Activated CD8-positive, alpha-beta T cell treated with anti-CD3 and anti-CD28 coated beads for 36 hours (primary cell): ENCODE results near the gene TUBB8. TPM values are rescaled to one million over a fixed set of nuclear protein-coding genes. Genes with fewer than 3 reads are reported as not detected.
"Not testable (repeated sequence)": the region's sequence is repeated elsewhere in the genome, so short reads cannot be mapped to it uniquely, and the experiment has no call there.

ENCODE experiments used
- ATAC-seq: fragments of 200-7000 bp; cut with Tn5 transposase; one replicate; pipeline ENCODE4 v1.10.0; 2021; ENCODE audit warnings: mild to moderate bottlenecking, moderate library complexity
- CTCF ChIA-PET: fragments of 350-600 bp; sonication (Branson Sonifier 250); formaldehyde crosslinking; loops from one replicate; lab custom pipeline; 2021; ENCODE audit warnings: antibody characterized with exemption; lab: Charles Lee
- POLR2A ChIA-PET: fragments of 350-600 bp; sonication (Branson Sonifier 250); formaldehyde crosslinking; loops from one replicate; lab custom pipeline; 2021; ENCODE audit warnings: antibody characterized with exemption; lab: Charles Lee
- DNase-seq: peaks from one replicate; pipeline ENCODE4 v3.0.0-alpha.2; 2020
- H3K27ac Mint-ChIP-seq: one replicate; pipeline ENCODE4 v1.8.0; 2021; ENCODE audit warnings: mild to moderate bottlenecking, mixed read lengths
- H3K27me3 Mint-ChIP-seq: one replicate; pipeline ENCODE4 v1.8.0; 2021; ENCODE audit warnings: mixed read lengths
- H3K36me3 Mint-ChIP-seq: one replicate; pipeline ENCODE4 v1.8.0; 2021; ENCODE audit warnings: low read depth, mixed read lengths
- H3K4me1 Mint-ChIP-seq: one replicate; pipeline ENCODE4 v1.8.0; 2021; ENCODE audit warnings: low read depth, mixed read lengths
- H3K4me3 Mint-ChIP-seq: one replicate; pipeline ENCODE4 v1.8.0; 2021; ENCODE audit warnings: mild to moderate bottlenecking, moderate library complexity, mixed read lengths
- H3K9me3 Mint-ChIP-seq: one replicate; pipeline ENCODE4 v1.8.0; 2021; ENCODE audit warnings: mixed read lengths
- intact Hi-C: fragments of 100-400 bp; cut with micrococcal nuclease; formaldehyde crosslinking; loops from one replicate; pipeline ENCODE4 v1.10.0; 2022
- total RNA-seq, 2 experiments: library from RNA; stranded (reverse); gene quantifications; one replicate each; pipeline ENCODE4 v1.2.3, GENCODE V29; 2021

Gene TUBB8
- total RNA-seq, 2 experiments from 2014 or later = not detected

- ATAC-seq = not testable (repeated sequence)
Measured at GRCh38 chr10:13315-13635, 35.8 kb downstream of the TUBB8 start.

GRCh38 chr10:12444-13314, 36.4 kb downstream of the TUBB8 start:
- DNase-seq, H3K4me1 Mint-ChIP-seq, CTCF ChIA-PET, H3K27me3 Mint-ChIP-seq, ATAC-seq, H3K36me3 Mint-ChIP-seq, H3K27ac Mint-ChIP-seq, H3K9me3 Mint-ChIP-seq, intact Hi-C loops, H3K4me3 Mint-ChIP-seq, POLR2A ChIA-PET: not testable (repeated sequence)

More at GRCh38 chr10:13315-13635, 35.8 kb downstream of the TUBB8 start:
- H3K27me3 Mint-ChIP-seq, DNase-seq, H3K4me1 Mint-ChIP-seq, POLR2A ChIA-PET, CTCF ChIA-PET, H3K36me3 Mint-ChIP-seq, intact Hi-C loops, H3K27ac Mint-ChIP-seq, H3K4me3 Mint-ChIP-seq, H3K9me3 Mint-ChIP-seq: not testable (repeated sequence)

- DNase-seq = peak; percentile 5
- H3K36me3 Mint-ChIP-seq, POLR2A ChIA-PET, H3K27me3 Mint-ChIP-seq, ATAC-seq, H3K4me3 Mint-ChIP-seq, CTCF ChIA-PET, H3K4me1 Mint-ChIP-seq, intact Hi-C loops, H3K9me3 Mint-ChIP-seq, H3K27ac Mint-ChIP-seq: not testable (repeated sequence)
Measured at GRCh38 chr10:11260-11659, 37.8 kb downstream of the TUBB8 start.

GRCh38 chr10:10261-10971, 38.7 kb downstream of the TUBB8 start:
- H3K27me3 Mint-ChIP-seq, H3K36me3 Mint-ChIP-seq, H3K9me3 Mint-ChIP-seq, DNase-seq, H3K27ac Mint-ChIP-seq, CTCF ChIA-PET, intact Hi-C loops, POLR2A ChIA-PET, H3K4me3 Mint-ChIP-seq, H3K4me1 Mint-ChIP-seq: not testable (repeated sequence)
- ATAC-seq = peak; percentile 27

Other genes with a start within 250 kb of the TUBB8 start
- 10 to 100 TPM; 14.9 to 16.8 TPM for gene ZMYND11, start 86.2 kb upstream of the TUBB8 start, total RNA-seq